Fibroblast of the aortic adventitia (primary cell): ENCODE results near the gene FAM222B. TPM values are rescaled to one million over a fixed set of nuclear protein-coding genes. Genes with fewer than 3 reads are reported as not detected.

Source experiments
- DNase-seq: peaks from one replicate; pipeline ENCODE4 v3.0.0-alpha.2; 2010; ENCODE audit warnings: low read depth
- H3K4me3 ChIP-seq: 2 replicates; pipeline ENCODE4 v1.5.1; 2011; ENCODE audit warnings: low read depth, mild to moderate bottlenecking, control low read depth, low read length, moderate library complexity
- CTCF ChIP-seq: IDR thresholded peaks from 2 replicates; pipeline ENCODE4 v1.5.1; 2011; ENCODE audit warnings: mild to moderate bottlenecking, low read length, control low read depth, inconsistent platforms; ENCODE audit not compliant: insufficient read depth
- total RNA-seq: library from RNA; depleted of rRNA; stranded (reverse); fragments of >200 nt; gene quantifications from 2 replicates; pipeline ENCODE4 v1.2.3, GENCODE V29; 2012; ENCODE audit warnings: low replicate concordance

Gene FAM222B
- total RNA-seq, 1 donor = 7.0 TPM

GRCh38 chr17:28818819-28819221 is 23.8 kb downstream of the FAM222B start:
- no peak overlapping the region for H3K4me3 ChIP-seq
- TF ChIP-seq CTCF = no peak
- DNase-seq = peak; percentile 60

DNA sequence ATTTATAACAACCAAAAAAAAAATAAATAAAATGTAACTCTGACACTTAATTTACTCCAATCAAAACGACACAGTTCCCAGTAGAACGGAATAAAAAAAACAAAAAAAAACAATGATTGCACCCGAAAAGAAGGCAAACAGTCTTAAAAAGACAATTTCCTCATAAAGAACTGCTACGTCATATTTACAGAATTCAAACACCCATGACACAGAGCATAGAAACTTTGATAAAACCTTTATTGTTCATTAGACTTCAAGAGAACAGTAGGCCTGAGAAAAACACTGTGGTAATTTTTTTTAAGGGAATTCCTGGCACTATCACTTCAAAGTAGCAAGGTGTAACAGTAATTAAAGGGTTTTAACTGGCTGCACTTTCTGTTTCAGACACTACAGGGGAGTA is 26.1 kb downstream of the FAM222B start:
- TF ChIP-seq CTCF = no peak
- no peak for DNase-seq

GRCh38 chr17:28812748-28813377 is 29.7 kb downstream of the FAM222B start:
- no peak for TF ChIP-seq CTCF
- DNase-seq = peak; percentile 70
- peak overlapping the region; percentile 91 for H3K4me3 ChIP-seq

More for the DNA sequence above, 26.1 kb downstream of the FAM222B start:
- no peak overlapping the region for H3K4me3 ChIP-seq

DNA sequence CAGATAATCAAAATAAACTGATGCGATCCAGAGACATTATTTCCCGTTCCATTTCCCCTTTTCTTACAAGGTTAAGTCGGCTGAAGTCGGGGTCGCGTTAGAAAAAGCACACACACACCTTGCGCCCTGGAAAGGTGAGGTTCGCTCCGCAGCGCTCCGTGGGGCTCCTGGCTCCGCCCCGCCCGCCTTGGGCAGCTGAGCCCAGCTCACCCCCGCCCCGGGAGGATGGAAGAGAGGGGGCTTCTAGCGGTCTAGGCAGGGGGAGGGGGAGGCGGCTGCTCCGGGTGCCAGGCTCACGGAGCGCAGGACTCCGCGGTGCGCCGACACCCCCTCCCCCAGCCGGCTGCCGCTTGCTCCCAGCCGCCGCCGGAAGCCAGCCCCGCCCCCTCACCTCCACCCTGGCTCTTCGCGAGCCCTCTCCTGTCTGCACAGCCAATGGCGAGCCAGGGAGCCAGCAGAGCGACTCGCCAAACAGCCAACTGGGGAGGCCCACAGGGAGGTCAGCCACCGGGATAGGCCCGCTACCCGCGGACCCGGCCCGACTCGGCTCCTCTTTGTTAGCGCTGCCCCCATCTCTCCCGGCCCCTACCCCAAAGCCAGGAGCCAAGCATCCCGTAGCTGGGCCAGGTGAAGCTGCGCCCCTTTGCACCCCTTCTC is 30.4 kb downstream of the FAM222B start:
- TF ChIP-seq CTCF = no peak
- DNase-seq = peak; percentile 95
- H3K4me3 ChIP-seq = peak overlapping the region; percentile 92

DNA sequence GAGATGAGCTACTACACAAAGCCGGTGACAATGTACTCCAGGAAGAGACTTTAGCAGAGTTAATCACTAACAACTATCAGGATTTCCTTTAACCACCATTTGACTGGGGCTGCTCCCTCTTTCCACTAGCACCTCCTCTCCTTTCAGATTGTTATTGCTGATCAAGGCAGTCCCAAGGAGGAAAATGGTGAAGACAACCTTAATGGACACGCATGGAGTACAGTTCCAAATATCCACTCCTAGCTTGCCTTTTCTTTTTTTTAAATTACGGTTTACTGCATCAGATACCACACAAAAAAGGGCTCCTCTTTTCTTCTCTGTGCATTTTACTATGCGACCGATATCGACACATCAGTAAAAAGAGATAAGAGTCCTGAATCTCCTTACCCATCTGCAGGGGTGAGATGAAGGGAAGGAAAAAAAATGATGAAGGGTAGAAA is 30.9 kb downstream of the FAM222B start:
- peak; percentile 24 for DNase-seq
- H3K4me3 ChIP-seq = peak overlapping the region; percentile 92
- TF ChIP-seq CTCF = no peak

DNA sequence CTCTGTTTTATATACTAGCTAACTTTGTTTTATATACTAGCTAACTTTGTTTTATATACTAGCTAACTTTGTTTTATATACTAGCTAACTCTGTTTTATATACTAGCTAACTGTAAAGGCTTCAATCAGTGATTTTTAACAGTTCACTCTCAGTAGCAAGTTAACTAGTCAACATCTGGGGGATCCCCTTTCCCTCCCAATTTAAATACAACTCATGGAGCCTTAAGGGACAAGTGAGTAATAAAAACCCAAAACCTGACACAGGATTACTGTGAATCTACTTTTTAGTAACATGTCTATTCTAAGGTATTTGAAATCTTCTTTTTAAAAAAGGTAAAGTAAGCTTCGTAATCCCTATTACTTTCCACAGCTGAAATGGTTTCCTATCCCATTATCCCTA is 32.2 kb downstream of the FAM222B start:
- TF ChIP-seq CTCF = no peak
- H3K4me3 ChIP-seq = no peak overlapping the region
- DNase-seq = no peak
